Effector CD4-positive, alpha-beta T cell (primary cell): ENCODE data around the gene GIGYF1.
A peak's percentile ranks its signal among the peaks of the same experiment; 100 is the strongest.
"Not testable (repeated sequence)": the region's sequence is repeated elsewhere in the genome, so short reads cannot be mapped to it uniquely, and the experiment has no call there.

Experiments used
- DNase-seq: peaks from one replicate; pipeline ENCODE4 v3.0.0-alpha.2; 2020

Gene GIGYF1

DNA sequence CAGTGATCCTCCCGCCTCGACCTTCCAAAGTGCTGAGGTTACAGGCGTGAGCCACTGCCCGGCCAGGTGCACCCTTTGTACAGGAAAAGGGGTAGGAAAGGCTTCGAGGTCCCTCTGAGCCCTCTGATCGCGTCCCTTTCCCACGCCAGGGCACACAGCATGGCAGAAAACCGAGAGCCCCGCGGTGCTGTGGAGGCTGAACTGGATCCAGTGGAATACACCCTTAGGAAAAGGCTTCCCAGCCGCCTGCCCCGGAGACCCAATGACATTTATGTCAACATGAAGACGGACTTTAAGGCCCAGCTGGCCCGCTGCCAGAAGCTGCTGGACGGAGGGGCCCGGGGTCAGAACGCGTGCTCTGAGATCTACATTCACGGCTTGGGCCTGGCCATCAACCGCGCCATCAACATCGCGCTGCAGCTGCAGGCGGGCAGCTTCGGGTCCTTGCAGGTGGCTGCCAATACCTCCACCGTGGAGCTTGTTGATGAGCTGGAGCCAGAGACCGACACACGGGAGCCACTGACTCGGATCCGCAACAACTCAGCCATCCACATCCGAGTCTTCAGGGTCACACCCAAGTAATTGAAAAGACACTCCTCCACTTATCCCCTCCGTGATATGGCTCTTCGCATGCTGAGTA, 12.7 kb upstream of the GIGYF1 start:
- no peak for DNase-seq

DNA sequence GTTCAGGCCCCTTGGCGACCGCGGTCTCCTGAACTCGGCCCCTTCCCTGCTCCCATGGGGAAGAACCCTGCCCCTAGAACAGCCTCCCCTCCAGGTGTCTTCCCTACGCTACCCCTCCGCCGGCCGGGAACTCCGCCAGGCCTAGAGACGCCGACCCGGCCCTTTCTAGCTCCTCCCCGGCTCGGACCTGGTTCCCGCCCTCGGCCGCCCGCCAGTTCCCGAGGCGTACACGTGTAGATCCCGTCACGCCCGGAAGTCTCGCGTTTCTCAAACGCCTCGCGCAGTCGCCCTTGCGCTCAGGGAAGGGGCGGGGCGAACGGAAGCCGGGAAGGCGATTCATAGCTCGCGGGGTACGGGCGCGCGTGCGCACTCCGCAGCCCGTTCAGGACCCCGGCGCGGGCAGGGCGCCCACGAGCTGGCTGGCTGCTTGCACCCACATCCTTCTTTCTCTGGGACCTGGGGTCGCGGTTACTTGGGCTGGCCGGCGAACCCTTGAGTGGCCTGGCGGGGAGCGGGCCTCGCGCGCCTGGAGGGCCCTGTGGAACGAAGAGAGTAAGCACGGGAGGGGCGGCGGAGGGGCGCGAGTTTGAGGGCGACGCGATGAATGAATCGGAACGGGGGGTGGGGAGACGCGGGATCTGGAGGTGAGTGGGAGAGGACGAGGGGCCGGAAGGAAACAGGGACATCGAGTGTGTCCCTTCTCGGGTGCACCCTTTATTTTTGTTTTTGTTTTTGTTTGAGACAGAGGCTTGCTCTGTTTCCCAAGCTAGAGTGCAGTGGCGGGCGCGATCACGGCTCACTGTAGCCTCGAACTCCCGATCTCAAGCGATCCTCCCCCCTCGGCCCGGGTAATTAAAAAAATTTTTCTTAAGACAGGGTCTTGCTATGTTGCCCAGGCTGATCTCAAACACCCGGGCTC, 12.0 kb upstream of the GIGYF1 start, which contains the start of gene POP7:
Gene POP7 (plus strand): TSS at position 369 of the 919 bp plus-strand sequence. CDS start 710 bp downstream, outside the sequence.
- DNase-seq = peak; percentile 98

- peak; percentile 60 for DNase-seq
Observed at GRCh38 chr7:100705320-100705752, 11.3 kb upstream of the GIGYF1 start.

GRCh38 chr7:100701089-100701488, 7.0 kb upstream of the GIGYF1 start:
- not testable (repeated sequence) for DNase-seq

DNA sequence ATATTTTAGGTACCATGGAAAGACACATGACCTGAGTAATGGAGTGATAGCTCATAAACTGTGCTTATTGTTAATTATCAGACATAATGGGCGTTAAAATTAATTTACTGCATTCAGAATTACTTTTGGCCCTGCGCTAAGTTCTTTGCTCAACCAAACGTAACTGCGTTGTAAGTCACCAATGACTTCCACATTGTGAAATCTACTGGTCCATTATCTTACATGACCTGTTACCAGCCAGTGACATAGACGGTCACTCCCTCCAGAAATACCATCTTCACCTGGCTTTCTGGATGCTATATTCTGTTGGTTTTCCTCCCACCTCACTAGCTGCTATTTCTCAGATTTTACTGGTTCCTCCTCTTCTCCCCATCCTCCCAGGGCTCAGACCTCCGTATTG, 5.0 kb upstream of the GIGYF1 start:
- DNase-seq = no peak

GRCh38 chr7:100696123-100696521, 2.1 kb upstream of the GIGYF1 start:
- DNase-seq = no peak

DNA sequence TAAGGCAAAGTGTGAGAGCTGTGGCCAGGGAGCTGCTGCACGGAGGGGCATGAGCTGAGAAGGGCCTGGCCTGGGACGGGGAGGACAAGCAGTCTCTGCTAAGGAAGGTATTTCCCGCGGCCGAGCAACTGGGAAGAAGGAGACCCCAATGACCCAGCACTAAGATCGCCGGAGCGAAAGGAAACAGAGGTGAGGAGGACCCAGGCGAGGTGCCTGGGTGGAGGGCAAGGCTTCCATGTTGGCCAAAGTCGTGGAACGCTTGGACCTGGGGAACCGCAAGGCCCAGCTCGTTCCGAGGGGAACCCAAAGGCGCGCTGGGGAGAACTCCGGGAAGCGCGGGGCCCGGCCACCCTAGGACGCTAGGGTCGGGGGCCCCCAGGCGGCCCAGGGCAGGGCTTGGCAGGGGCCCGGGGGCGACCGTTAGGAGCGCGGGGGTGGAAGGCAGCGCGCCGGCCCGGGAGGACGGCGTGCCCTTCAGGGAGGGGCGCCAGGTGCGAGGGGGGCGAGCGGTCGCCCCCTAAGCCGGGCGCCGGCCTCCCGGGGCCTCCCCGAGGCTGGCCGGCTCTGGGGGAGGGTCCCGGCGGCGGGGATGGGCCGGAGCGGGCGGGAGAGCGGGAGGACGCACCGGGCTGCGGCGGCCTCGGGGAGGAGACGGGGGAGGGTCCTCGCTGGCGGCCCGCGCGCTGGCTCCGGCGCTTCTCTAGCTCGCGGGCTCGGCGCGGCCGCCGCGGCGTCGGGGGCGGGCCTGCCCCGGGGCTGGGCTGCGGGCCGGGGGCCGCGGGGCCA, 545 bp downstream of the GIGYF1 start:
- DNase-seq = no peak

DNA sequence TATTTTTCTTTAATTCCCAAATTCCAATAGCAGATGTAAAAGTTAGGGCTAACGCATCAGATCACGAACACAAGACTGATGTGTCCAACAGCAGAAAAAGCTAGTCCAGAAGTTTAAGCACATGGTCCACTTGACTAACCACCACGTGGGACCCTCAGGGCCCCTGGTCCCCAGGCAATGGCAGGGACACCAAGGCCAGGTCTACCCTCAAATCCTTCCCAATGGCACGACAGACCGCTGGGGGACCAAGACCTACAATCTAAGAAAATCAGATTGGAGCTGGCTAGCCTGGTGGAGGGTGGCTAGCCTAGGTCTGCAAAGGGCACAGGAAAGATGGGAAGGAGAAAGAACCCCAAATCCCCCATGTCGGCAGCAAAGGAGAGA, 1.5 kb downstream of the GIGYF1 start:
- no peak for DNase-seq

DNA sequence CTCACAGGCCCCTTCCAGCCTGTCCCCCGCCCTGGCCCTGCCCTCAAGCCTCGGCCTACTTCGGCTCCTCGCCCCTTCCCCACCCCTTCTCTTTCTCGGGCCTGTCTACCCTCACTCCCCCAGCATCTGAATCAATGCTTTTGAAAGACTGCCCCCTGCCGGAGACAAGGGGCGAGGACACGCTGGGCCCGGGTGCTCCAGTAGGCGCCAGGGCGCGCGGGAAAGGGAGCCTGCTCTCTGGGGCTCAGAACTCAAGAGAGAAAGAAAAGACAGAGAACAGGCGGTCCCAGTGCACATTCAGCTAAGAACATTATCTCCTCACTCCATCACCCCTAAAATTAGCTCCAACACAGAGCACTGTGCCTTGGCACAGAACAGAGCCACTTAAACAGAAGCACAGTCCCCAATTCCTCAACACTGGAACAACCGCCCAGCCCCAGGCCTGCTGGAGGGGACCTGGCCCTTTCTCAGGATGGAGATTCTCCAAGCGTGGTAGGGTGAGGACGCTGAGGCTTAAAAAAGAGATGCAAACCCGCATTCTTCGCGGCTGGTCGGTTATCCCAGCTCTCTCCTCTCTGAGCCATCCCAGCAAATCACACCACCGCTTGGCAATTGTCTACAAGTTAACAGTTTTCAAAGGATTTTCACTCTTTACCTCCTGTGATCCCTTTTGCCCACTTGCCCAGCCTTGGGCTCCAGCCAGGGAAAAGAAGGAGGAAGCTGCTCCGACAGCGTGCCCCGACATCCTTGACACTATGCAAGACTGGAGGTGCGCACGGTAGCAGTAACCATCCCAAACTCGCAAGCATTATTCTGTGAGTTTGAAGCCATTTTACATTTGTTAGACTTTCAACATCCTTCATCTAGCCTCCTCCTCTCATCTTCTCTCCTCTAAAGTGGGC, 2.1 kb downstream of the GIGYF1 start:
- DNase-seq = peak; percentile 79

GRCh38 chr7:100689230-100690135, 4.6 kb downstream of the GIGYF1 start:
- no peak for DNase-seq

- no peak for DNase-seq
Observed at GRCh38 chr7:100688326-100688860, 5.7 kb downstream of the GIGYF1 start.

DNA sequence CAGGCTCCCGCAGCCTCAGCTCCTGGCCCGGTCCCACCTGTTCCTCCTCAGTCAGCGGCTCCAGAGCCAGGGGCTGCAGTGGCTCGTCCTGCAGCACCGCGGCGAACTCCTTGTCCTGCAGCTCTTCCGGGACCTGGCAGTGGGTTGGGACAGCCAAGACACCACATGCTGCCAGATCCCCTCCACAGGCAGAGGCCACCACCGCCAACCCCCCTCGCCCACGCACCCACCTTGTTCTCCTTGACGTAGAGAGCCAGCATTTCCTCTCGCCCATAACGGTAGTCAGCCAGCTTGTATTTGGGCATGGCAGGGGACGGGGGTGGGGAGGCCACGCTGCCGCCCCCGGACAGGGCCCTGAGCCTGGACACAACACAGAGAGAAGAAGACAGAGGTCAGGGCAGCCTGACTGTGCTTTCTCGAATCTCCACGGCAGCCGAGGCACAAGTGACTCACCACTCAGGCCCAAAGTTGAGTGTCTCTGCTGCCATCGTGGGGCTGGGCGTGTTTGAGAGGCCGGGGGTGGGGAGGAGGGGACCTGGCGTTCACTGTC, 6.2 kb downstream of the GIGYF1 start:
- DNase-seq = no peak

DNA sequence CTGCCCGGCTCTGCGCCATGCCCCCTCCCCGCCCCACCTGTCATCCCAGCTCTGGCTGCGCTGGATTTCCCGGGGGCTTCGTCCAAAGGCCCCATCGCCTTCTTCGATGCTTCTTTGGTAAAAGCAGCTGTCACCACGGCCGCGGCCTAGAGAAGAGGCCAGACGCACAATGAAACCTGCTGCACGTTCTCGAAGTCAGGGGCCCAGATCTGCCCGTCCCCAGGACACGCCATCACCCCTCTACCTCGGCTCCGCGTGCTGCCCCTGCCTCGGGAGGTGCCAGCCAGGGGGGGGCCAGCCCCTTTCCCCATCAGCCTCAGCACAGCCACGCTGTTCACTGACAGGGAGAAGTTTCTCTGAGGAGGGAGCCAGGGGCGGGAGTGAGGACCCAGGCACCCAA, 6.8 kb downstream of the GIGYF1 start:
- DNase-seq = no peak

GRCh38 chr7:100686822-100687211, 7.2 kb downstream of the GIGYF1 start:
- DNase-seq = no peak

GRCh38 chr7:100686201-100686821, 7.7 kb downstream of the GIGYF1 start:
- DNase-seq = no peak

- no peak for DNase-seq
Observed at GRCh38 chr7:100685631-100686145, 8.4 kb downstream of the GIGYF1 start.

DNA sequence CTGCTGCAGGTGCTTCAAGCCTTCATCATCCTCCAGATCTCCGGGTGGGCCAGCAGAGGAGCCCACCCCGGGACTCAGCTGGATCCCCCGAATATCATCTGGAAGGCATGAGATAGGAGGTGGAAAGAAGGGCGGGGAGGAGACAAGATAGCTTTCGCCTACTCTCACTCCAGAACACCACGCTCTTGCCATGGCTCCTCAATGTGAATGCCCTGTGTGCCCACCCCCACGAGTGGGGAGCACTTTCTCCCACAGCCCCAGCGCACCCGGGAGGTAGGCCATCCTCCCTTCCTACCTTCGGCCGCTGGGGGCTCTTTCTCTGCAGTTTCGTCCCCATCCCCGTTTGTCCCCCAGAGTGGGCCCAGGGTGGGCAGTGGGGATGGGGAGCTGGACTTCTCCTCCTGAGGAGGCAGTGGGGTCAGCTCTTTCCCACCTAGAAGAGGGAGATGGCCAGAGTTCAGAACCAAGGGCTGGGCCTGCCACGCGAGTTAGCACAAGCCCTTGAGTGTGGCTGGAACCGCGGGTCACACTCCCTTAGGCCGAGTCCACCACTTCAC, 8.9 kb downstream of the GIGYF1 start:
- no peak for DNase-seq

DNA sequence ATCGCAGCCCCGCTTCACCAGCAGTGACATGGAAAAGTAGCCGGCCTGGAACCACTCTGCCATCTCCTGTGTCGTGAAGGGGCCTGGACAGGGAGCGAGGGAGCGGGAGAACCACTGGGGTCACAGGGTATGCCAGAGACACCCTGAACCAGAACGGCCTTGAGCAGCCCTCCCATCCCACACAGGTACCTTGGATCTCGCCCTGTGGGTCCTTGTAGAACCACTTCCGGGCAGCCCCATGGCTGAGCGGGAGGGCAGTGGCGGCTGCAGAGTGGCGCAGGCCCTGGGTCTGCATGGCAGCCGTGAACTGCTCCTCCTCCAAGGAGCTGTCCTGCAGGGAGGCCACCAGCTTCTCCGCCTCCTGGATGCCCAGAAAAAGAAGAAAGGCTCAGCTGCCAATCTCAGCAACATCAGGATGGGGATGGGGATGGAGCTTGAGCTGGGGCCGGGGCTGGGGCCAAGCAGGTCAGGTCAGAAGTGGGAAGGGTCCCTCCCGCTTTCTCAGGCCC, 9.5 kb downstream of the GIGYF1 start:
- no peak for DNase-seq
